Panc1 (cell line): ENCODE results near the gene DVL2. TPM values are rescaled to one million over a fixed set of nuclear protein-coding genes. Genes with fewer than 3 reads are reported as not detected.

Experiments used
- ATAC-seq: fragments of 200-7000 bp; cut with Tn5 transposase; 2 replicates; pipeline ENCODE4 v1.9.1; 2020; ENCODE audit warnings: mild to moderate bottlenecking, moderate library complexity
- BruUV-seq: library from RNA; stranded (reverse); fragments of 400-500 nt; replicated peaks from 2 replicates; lab custom pipeline; 2021; lab: Mats Ljungman, UMichigan
- CTCF ChIA-PET: fragments of 300-600 bp; sonication (Branson Sonifier 250); formaldehyde crosslinking; loops from one replicate; lab custom pipeline; 2022; ENCODE audit warnings: antibody characterized with exemption; lab: Charles Lee
- POLR2A ChIA-PET: fragments of 300-600 bp; sonication (Branson Sonifier 250); formaldehyde crosslinking; loops from one replicate; lab custom pipeline; 2022; ENCODE audit warnings: antibody characterized with exemption; lab: Charles Lee
- DNase-seq: peaks from one replicate; pipeline ENCODE4 v3.0.0-alpha.2; 2010; ENCODE audit warnings: low read depth, low spot score
- H3K27ac ChIP-seq: 2 replicates; pipeline ENCODE4 v1.5.1; 2011; ENCODE audit warnings: mild to moderate bottlenecking, low read length, inconsistent platforms
- H3K27me3 ChIP-seq: fragments of 200-500 bp; sonication (Bioruptor generic); 2 replicates; pipeline ENCODE4 v1.6.0; 2014; ENCODE audit warnings: low read length, inconsistent platforms; ENCODE audit not compliant: control insufficient read depth, insufficient read depth
- H3K36me3 ChIP-seq: fragments of 200-500 bp; sonication (Bioruptor generic); 2 replicates; pipeline ENCODE4 v1.5.1; 2014; ENCODE audit warnings: inconsistent platforms, mild to moderate bottlenecking, low read length, moderate library complexity; ENCODE audit not compliant: control insufficient read depth, insufficient read depth
- H3K4me1 ChIP-seq: 2 replicates; pipeline ENCODE4 v1.5.1; 2011; ENCODE audit warnings: inconsistent platforms, mild to moderate bottlenecking, low read length, moderate library complexity; ENCODE audit not compliant: control insufficient read depth, insufficient read depth
- H3K4me3 ChIP-seq, 2 experiments: 2 replicates each; pipeline ENCODE4 v1.5.1; 2011 to 2012; ENCODE audit warnings: low read depth in 2 of 2, low read length in 2 of 2, mild to moderate bottlenecking in 2 of 2, inconsistent platforms in 1 of 2, moderate library complexity in 1 of 2
- H3K9me3 ChIP-seq: fragments of 200-500 bp; sonication (Bioruptor generic); 2 replicates; pipeline ENCODE4 v1.5.1; 2014; ENCODE audit warnings: low read depth, mild to moderate bottlenecking, inconsistent platforms, low read length, moderate library complexity; ENCODE audit not compliant: control insufficient read depth, insufficient read depth
- CTCF ChIP-seq: fragments of 450-650 bp; IDR thresholded peaks from 2 replicates; pipeline ENCODE4 v1.5.1; 2017; ENCODE audit warnings: mild to moderate bottlenecking
- POLR2AphosphoS5 ChIP-seq: IDR thresholded peaks from 2 replicates; pipeline ENCODE4 v1.6.1; 2012; ENCODE audit warnings: mild to moderate bottlenecking, low read depth, low read length, moderate library complexity
- REST ChIP-seq, 2 experiments: IDR thresholded peaks; 2 replicates each; pipeline ENCODE4 v1.6.1; 2011 to 2012; ENCODE audit warnings: low read depth in 2 of 2, control low read depth in 1 of 2, low read length in 1 of 2, mild to moderate bottlenecking in 1 of 2, moderate library complexity in 1 of 2; ENCODE audit not compliant: insufficient read depth in 1 of 2
- SIN3A ChIP-seq: IDR thresholded peaks from 2 replicates; pipeline ENCODE4 v1.6.1; 2012; ENCODE audit warnings: low read depth, mild to moderate bottlenecking, low read length, moderate library complexity, borderline replicate concordance; ENCODE audit not compliant: insufficient read depth
- TCF7L2 ChIP-seq: IDR thresholded peaks from 2 replicates; pipeline ENCODE4 v1.6.1; 2011; ENCODE audit warnings: mild to moderate bottlenecking, low read depth, low read length, inconsistent platforms
- in situ Hi-C: cut with HindIII; loops from 2 replicates; pipeline ENCODE4 v1.10.0; 2016; ENCODE audit warnings: low sequenced_read_pairs, low pct_unique_long_range_greater_than_20kb
- intact Hi-C: fragments of 100-400 bp; cut with micrococcal nuclease; formaldehyde crosslinking; loops from one replicate; pipeline ENCODE4 v1.10.0; 2022; ENCODE audit not compliant: unreplicated experiment
- total RNA-seq: library from RNA; stranded (reverse); gene quantifications from one replicate; pipeline ENCODE4 v1.2.1, GENCODE V29; 2021; ENCODE audit not compliant: unreplicated experiment

Gene DVL2
- total RNA-seq, 1 experiment from 2014 or later = 84.2 TPM

GRCh38 chr17:7219229-7219811, 15.0 kb downstream of the DVL2 start:
- TF ChIP-seq REST (IDR thresholded peaks at IDR 0.05; ENCODE audit: insufficient read depth in 1 of 2, low read depth in 2 of 2, low read length in 1 of 2) (no peak), TCF7L2 (no peak), SIN3A (no peak), CTCF (no peak), POLR2AphosphoS5 (no peak)
- intact Hi-C loops = no loop called here
- H3K27ac ChIP-seq = peak overlapping the region; percentile 95
- H3K9me3 ChIP-seq = no peaks in the 10 kb centered on the region
- ATAC-seq (no peak), DNase-seq (no peak)
- no peaks in the 10 kb centered on the region for H3K27me3 ChIP-seq
- ChIA-PET POLR2A (interaction anchor here (0.6 to 0.8 kb wide), 2 partner anchors 103 to 176 kb away, joined by 3 to 4 read pairs; no protein-coding TSS in a partner anchor), CTCF (interaction anchor here (0.6 kb wide), 1 partner anchor 153 kb away, joined by 4 read pairs; no protein-coding TSS in a partner anchor)
- peak overlapping the region; percentile 73 to 78 for H3K4me3 ChIP-seq
- in situ Hi-C loops = no loop called here
- peaks cover 5% of the 10 kb centered on the region; the same call in 1 of the 2 replicates for H3K36me3 ChIP-seq
- H3K4me1 ChIP-seq = peaks cover 53% of the 10 kb centered on the region
- BruUV-seq = no TSS peak

- in situ Hi-C loops = no loop called here
- no peaks in the 10 kb centered on the region for H3K27me3 ChIP-seq
- H3K4me1 ChIP-seq = peaks cover 50% of the 10 kb centered on the region
- TF ChIP-seq POLR2AphosphoS5 (no peak), CTCF (no peak), TCF7L2 (no peak), REST (IDR thresholded peaks at IDR 0.05; ENCODE audit: insufficient read depth in 1 of 2, low read depth in 2 of 2, low read length in 1 of 2) (no peak), SIN3A (no peak)
- H3K27ac ChIP-seq = peak overlapping the region; percentile 95
- H3K9me3 ChIP-seq = no peaks in the 10 kb centered on the region
- no peak for DNase-seq
- no peak for ATAC-seq
- BruUV-seq = no TSS peak
- CTCF ChIA-PET = no interaction called here
- intact Hi-C loops = no loop called here
- peaks cover 5% of the 10 kb centered on the region; the same call in 1 of the 2 replicates for H3K36me3 ChIP-seq
- no peak overlapping the region for H3K4me3 ChIP-seq
- POLR2A ChIA-PET = interaction anchor here (0.8 kb wide), 1 partner anchor 175 kb away, joined by 4 read pairs; no protein-coding TSS in a partner anchor
Observed at GRCh38 chr17:7218758-7219157, 15.6 kb downstream of the DVL2 start.
